NCI-H1436 treated with DMSO at 0.1 percent for 48 hours (cell line): ENCODE results near the gene GP1BA.

Experiments used
- DNase-seq: peaks from one replicate; lab custom pipeline; 2025; lab: John Stamatoyannopoulos, UW

The GP1BA gene

GRCh38 chr17:4974115-4974670 lies 42.1 kb downstream of the GP1BA start:
- DNase-seq: no peak

GRCh38 chr17:4978726-4979125 lies 46.6 kb downstream of the GP1BA start:
- DNase-seq: no peak

- no peak for DNase-seq
Observed at GRCh38 chr17:4980644-4981216, 48.7 kb downstream of the GP1BA start.

- no peak for DNase-seq
Observed at GRCh38 chr17:4982305-4982704, 50.2 kb downstream of the GP1BA start.
